ENCODE results near the gene KDM3B. TPM values are rescaled to one million over a fixed set of nuclear protein-coding genes. Genes with fewer than 3 reads are reported as not detected.

The KDM3B gene
- total RNA-seq, 4 donors from 2014 or later = 21.8 to 96.4 (median 51.5) TPM

- no peak for DNase-seq
- Histone ChIP-seq H3K9me3 (no peaks in the 10 kb centered on the region), H3K27me3 (no peaks in the 10 kb centered on the region), H3K27ac (peak overlapping the region; percentile 95 to 97), H3K4me3 (peak overlapping the region in 1 of 2 donors; percentile 93), H3K36me3 (no peaks in the 10 kb centered on the region), H3K4me1 (peaks cover 7 to 17% of the 10 kb centered on the region in 2 donors)
- TF ChIP-seq POLR2A (IDR thresholded peaks at IDR 0.05) (no peak), CTCF (IDR thresholded peaks at IDR 0.05) (no peak)
- intact Hi-C loops (cut with DNase I; ENCODE audit: low total_unique reads) = no loop called here
Measured at GRCh38 chr5:138354387-138354786, 1.9 kb downstream of the KDM3B start.

- Histone ChIP-seq H3K9me3 (no peaks in the 10 kb centered on the region), H3K4me1 (peaks cover 7 to 17% of the 10 kb centered on the region in 2 donors), H3K36me3 (no peaks in the 10 kb centered on the region), H3K27ac (peak overlapping the region in 1 of 2 donors; percentile 95), H3K27me3 (no peaks in the 10 kb centered on the region), H3K4me3 (peak overlapping the region in 1 of 2 donors; percentile 93)
- no peak for DNase-seq
- intact Hi-C loops (cut with DNase I; ENCODE audit: low total_unique reads) = no loop called here
- TF ChIP-seq CTCF (IDR thresholded peaks at IDR 0.05) (no peak), POLR2A (IDR thresholded peaks at IDR 0.05) (no peak)
Measured at GRCh38 chr5:138354926-138355378, 2.5 kb downstream of the KDM3B start.

GRCh38 chr5:138359621-138360020 lies 7.1 kb downstream of the KDM3B start:
- intact Hi-C loops (cut with DNase I; ENCODE audit: low total_unique reads) = no loop called here
- H3K36me3 ChIP-seq = no peaks in the 10 kb centered on the region
- TF ChIP-seq CTCF (IDR thresholded peaks at IDR 0.05) = no peak
- DNase-seq = no peak
- H3K27me3 ChIP-seq = no peaks in the 10 kb centered on the region
- no peaks in the 10 kb centered on the region for H3K9me3 ChIP-seq
- peaks cover 7 to 9% of the 10 kb centered on the region in 2 donors for H3K4me1 ChIP-seq
- no peak overlapping the region for H3K27ac ChIP-seq
- H3K4me3 ChIP-seq = no peak overlapping the region

GRCh38 chr5:138360941-138361452 lies 8.5 kb downstream of the KDM3B start:
- no peak for DNase-seq
- Histone ChIP-seq H3K4me1 (no peaks in the 10 kb centered on the region), H3K4me3 (no peak overlapping the region), H3K27ac (no peak overlapping the region), H3K36me3 (no peaks in the 10 kb centered on the region), H3K27me3 (no peaks in the 10 kb centered on the region), H3K9me3 (no peaks in the 10 kb centered on the region)
- TF ChIP-seq CTCF (IDR thresholded peaks at IDR 0.05) (no peak), POLR2A (IDR thresholded peaks at IDR 0.05) (no peak)
- intact Hi-C loops (cut with DNase I; ENCODE audit: low total_unique reads) = no loop called here

- no peaks in the 10 kb centered on the region for H3K27me3 ChIP-seq
- H3K36me3 ChIP-seq = no peaks in the 10 kb centered on the region
- intact Hi-C loops (cut with DNase I; ENCODE audit: low total_unique reads) = no loop called here
- H3K27ac ChIP-seq = no peak overlapping the region
- H3K4me3 ChIP-seq = no peak overlapping the region
- no peak for TF ChIP-seq POLR2A (IDR thresholded peaks at IDR 0.05)
- TF ChIP-seq CTCF (IDR thresholded peaks at IDR 0.05) = no peak
- H3K9me3 ChIP-seq = no peaks in the 10 kb centered on the region
- H3K4me1 ChIP-seq = peaks cover 0 to 3% of the 10 kb centered on the region in 2 donors
- DNase-seq = no peak
Measured at GRCh38 chr5:138364576-138364975, 12.1 kb downstream of the KDM3B start.

Measured in uterus (tissue), 4 donors.